PFSK-1 (cell line): ENCODE data around the gene SYNGR4.

ENCODE experiments used
- FOXP2 ChIP-seq: optimal IDR thresholded peaks from 2 replicates; pipeline ENCODE3; 2011; ENCODE audit warnings: borderline replicate concordance, control low read depth, inconsistent platforms; ENCODE audit not compliant: insufficient read depth; ENCODE audit errors: extremely low read length, extremely low read depth
- POLR2AphosphoS5 ChIP-seq: IDR thresholded peaks from 2 replicates; pipeline ENCODE4 v1.6.1; 2012; ENCODE audit warnings: low read depth, mild to moderate bottlenecking, control low read depth, low read length, moderate library complexity
- REST ChIP-seq, 2 experiments: IDR thresholded peaks; 2 replicates each; pipeline versions ENCODE4 v1.6.1 to v1.8.0; 2011 to 2012; ENCODE audit warnings: low read depth in 2 of 2, low read length in 2 of 2, control low read depth in 1 of 2, inconsistent platforms in 1 of 2, mild to moderate bottlenecking in 1 of 2, moderate library complexity in 1 of 2; ENCODE audit not compliant: insufficient read depth in 1 of 2
- SIN3A ChIP-seq: IDR thresholded peaks from 2 replicates; pipeline ENCODE4 v1.6.1; 2012; ENCODE audit warnings: mild to moderate bottlenecking, low read length, moderate library complexity, borderline replicate concordance; ENCODE audit not compliant: insufficient read depth
- TAF1 ChIP-seq: IDR thresholded peaks from 2 replicates; pipeline ENCODE4 v1.6.1; 2012; ENCODE audit warnings: low read length, control low read depth, borderline replicate concordance; ENCODE audit not compliant: insufficient read depth

SYNGR4 gene

GRCh38 chr19:48340995-48341394 lies 23.2 kb upstream of the SYNGR4 start:
- TF ChIP-seq FOXP2, result no peak
- TF ChIP-seq TAF1, result no peak
- TF ChIP-seq POLR2AphosphoS5, result no peak

GRCh38 chr19:48341515-48342413 lies 22.4 kb upstream of the SYNGR4 start:
- TF ChIP-seq TAF1 (no peak), SIN3A (no peak), FOXP2 (no peak), POLR2AphosphoS5 (no peak), REST (IDR thresholded peaks at IDR 0.05; ENCODE audit: insufficient read depth in 1 of 2, low read depth in 2 of 2, low read length in 2 of 2) (no peak)

GRCh38 chr19:48342414-48342738 lies 21.8 kb upstream of the SYNGR4 start:
- no peak for TF ChIP-seq POLR2AphosphoS5

- TF ChIP-seq FOXP2 (no peak), POLR2AphosphoS5 (no peak), SIN3A (no peak), REST (IDR thresholded peaks at IDR 0.05; ENCODE audit: insufficient read depth in 1 of 2, low read depth in 2 of 2, low read length in 2 of 2) (no peak), TAF1 (no peak)
These were observed 21.2 kb upstream of the SYNGR4 start for GRCh38 chr19:48342841-48343540.

GRCh38 chr19:48344892-48345291 lies 19.3 kb upstream of the SYNGR4 start:
- TF ChIP-seq POLR2AphosphoS5 (no peak), REST (IDR thresholded peaks at IDR 0.05; ENCODE audit: insufficient read depth in 1 of 2, low read depth in 2 of 2, low read length in 2 of 2) (no peak), SIN3A (no peak), TAF1 (no peak), FOXP2 (no peak)

GRCh38 chr19:48346191-48346590 lies 18.0 kb upstream of the SYNGR4 start:
- TF ChIP-seq REST (IDR thresholded peaks at IDR 0.05; ENCODE audit: insufficient read depth in 1 of 2, low read depth in 2 of 2, low read length in 2 of 2) (no peak), TAF1 (no peak), FOXP2 (no peak), POLR2AphosphoS5 (no peak), SIN3A (no peak)
